HepG2 (cell line): ENCODE measurements around the gene STARD8. TPM values are rescaled to one million over a fixed set of nuclear protein-coding genes. Genes with fewer than 3 reads are reported as not detected.

Source experiments
- ATAC-seq: fragments of 200-7000 bp; cut with Tn5 transposase; 3 replicates; pipeline ENCODE4 v1.9.1; 2020; ENCODE audit warnings: mild to moderate bottlenecking, moderate library complexity
- BruUV-seq: library from RNA; stranded (reverse); fragments of 400-500 nt; replicated peaks from 2 replicates; lab custom pipeline; 2021; lab: Mats Ljungman, UMichigan
- CTCF ChIA-PET: fragments of 300-600 bp; formaldehyde crosslinking; extraction: SDS; loops from one replicate; lab custom pipeline; 2021; ENCODE audit warnings: low total read pairs, inconsistent platforms, low intra/inter-chr PET ratio; lab: Yijun Ruan, JAX
- POLR2A ChIA-PET: fragments of 350-600 bp; sonication (Branson Sonifier 250); formaldehyde crosslinking; loops from one replicate; lab custom pipeline; 2020; ENCODE audit warnings: antibody characterized with exemption, inconsistent platforms; lab: Yijun Ruan, JAX
- DNase-seq: peaks from one replicate; pipeline ENCODE4 v3.0.0-alpha.2; 2015; ENCODE audit warnings: low spot score
- FAIRE-seq: peaks from 3 replicates; lab custom pipeline; 2011; peaks lifted over from hg19 to GRCh38; lab: Jason Lieb, UNC
- H2AFZ ChIP-seq: one replicate; pipeline ENCODE4 v1.6.1; 2011; ENCODE audit warnings: low read length, inconsistent platforms
- H3K27ac ChIP-seq: fragments of 300-600 bp; 3 replicates; pipeline ENCODE4 v1.8.0; 2011; ENCODE audit warnings: mixed run types, mild to moderate bottlenecking, mixed read lengths, low read length, inconsistent platforms; ENCODE audit not compliant: insufficient read depth; ENCODE audit errors: extremely low read length
- H3K27me3 ChIP-seq, 2 experiments: fragments of 200-600 bp in 1 of 2; 2 replicates in 1 of 2; 3 replicates in 1 of 2; pipeline versions ENCODE4 v1.6.0 to v1.8.0; 2011; ENCODE audit warnings: low read length in 2 of 2, mild to moderate bottlenecking in 2 of 2, moderate library complexity in 2 of 2, inconsistent platforms in 1 of 2; ENCODE audit not compliant: insufficient read depth in 2 of 2, control insufficient read depth in 1 of 2
- H3K36me3 ChIP-seq, 2 experiments: fragments of 200-600 bp in 1 of 2; replicated peaks in 1 of 2; 2 replicates in 1 of 2; 3 replicates in 1 of 2; pipeline versions ENCODE4 v1.5.1 to v1.8.0; 2011; ENCODE audit warnings: low read length in 2 of 2, inconsistent platforms in 1 of 2; ENCODE audit not compliant: insufficient read depth in 2 of 2, control insufficient read depth in 1 of 2
- H3K4me1 ChIP-seq: 2 replicates; pipeline ENCODE4 v1.5.1; 2012; ENCODE audit warnings: low read length, inconsistent platforms; ENCODE audit not compliant: insufficient read depth
- H3K4me2 ChIP-seq: 2 replicates; pipeline ENCODE4 v1.6.0; 2011; ENCODE audit warnings: low read depth, low read length, inconsistent platforms
- H3K4me3 ChIP-seq, 3 experiments: fragments of 200-600 bp in 1 of 3; sonication (generic), shearing (Covaris generic) in 1 of 3; replicated peaks in 1 of 3; 2 replicates each; pipeline ENCODE4 v1.5.1; 2011 to 2016; ENCODE audit warnings: low read length in 3 of 3, inconsistent platforms in 2 of 3, low read depth in 2 of 3, mild to moderate bottlenecking in 2 of 3, control low read depth in 1 of 3, mixed read lengths in 1 of 3; ENCODE audit not compliant: insufficient read depth in 1 of 3
- H3K79me2 ChIP-seq: one replicate; pipeline ENCODE4 v1.6.1; 2011; ENCODE audit warnings: low read length, inconsistent platforms; ENCODE audit not compliant: insufficient read depth
- H3K9ac ChIP-seq: 2 replicates; pipeline ENCODE4 v1.6.0; 2011; ENCODE audit warnings: mild to moderate bottlenecking, low read depth, low read length, inconsistent platforms; ENCODE audit not compliant: insufficient read depth
- H3K9me3 ChIP-seq: 2 replicates; pipeline ENCODE4 v1.5.1; 2012; ENCODE audit warnings: mild to moderate bottlenecking, low read length
- H4K20me1 ChIP-seq: 2 replicates; pipeline ENCODE4 v1.6.0; 2011; ENCODE audit warnings: inconsistent platforms, mild to moderate bottlenecking, low read length, moderate library complexity; ENCODE audit not compliant: insufficient read depth
- ASH2L ChIP-seq: fragments of 300-600, 200-600 bp; sonication (generic); IDR thresholded peaks from 2 replicates; pipeline ENCODE4 v1.7.0; 2017; ENCODE audit warnings: low read depth, mild to moderate bottlenecking, moderate library complexity, mixed read lengths, low read length; ENCODE audit not compliant: insufficient read length
- ATAD3A ChIP-seq: sonication (generic); formaldehyde crosslinking; IDR thresholded peaks from 2 replicates; pipeline ENCODE4 v1.4.0; 2020; ENCODE audit warnings: missing genetic modification reagents
- ATRX ChIP-seq: sonication (generic); formaldehyde crosslinking; IDR thresholded peaks from 2 replicates; pipeline ENCODE4 v1.4.0; 2020; ENCODE audit warnings: missing genetic modification reagents, borderline replicate concordance
- CREM ChIP-seq, 2 experiments: sonication (generic) in 1 of 2; formaldehyde crosslinking in 1 of 2; IDR thresholded peaks; 2 replicates each; pipeline versions ENCODE4 v1.4.0 to v1.6.1; 2016 to 2020; ENCODE audit warnings: antibody characterized with exemption in 1 of 2, mild to moderate bottlenecking in 1 of 2, missing genetic modification reagents in 1 of 2
- MYNN ChIP-seq: sonication (generic); formaldehyde crosslinking; IDR thresholded peaks from 2 replicates; pipeline ENCODE4 v1.4.0; 2020; ENCODE audit warnings: mild to moderate bottlenecking, low read depth, missing genetic modification reagents
- NR2F1 ChIP-seq, 2 experiments: fragments of 450-650 bp in 1 of 2; formaldehyde crosslinking in 1 of 2; IDR thresholded peaks; 2 replicates each; pipeline versions ENCODE4 v1.5.0 to v1.6.1; 2016 to 2020; ENCODE audit warnings: mild to moderate bottlenecking in 1 of 2, missing compliant biosample characterization in 1 of 2, missing genetic modification reagents in 1 of 2, moderate library complexity in 1 of 2
- SALL2 ChIP-seq: sonication (generic); formaldehyde crosslinking; IDR thresholded peaks from 2 replicates; pipeline ENCODE4 v1.8.1; 2023; ENCODE audit warnings: mild to moderate bottlenecking, missing genetic modification reagents, inconsistent platforms
- SETDB1 ChIP-seq: sonication (generic); formaldehyde crosslinking; IDR thresholded peaks from 2 replicates; pipeline ENCODE4 v1.5.1; 2020; ENCODE audit warnings: missing genetic modification reagents, mild to moderate bottlenecking, borderline replicate concordance
- SOX13 ChIP-seq, 3 experiments: fragments of 450-650 bp in 1 of 3; sonication (generic) in 1 of 3; formaldehyde crosslinking in 1 of 3; IDR thresholded peaks in 2 of 3; conservative IDR thresholded peaks in 1 of 3; 2 replicates each; pipeline versions ENCODE4 v1.5.0 to v1.6.1; 2016 to 2020; ENCODE audit warnings: antibody characterized with exemption in 1 of 3, mild to moderate bottlenecking in 1 of 3, missing compliant biosample characterization in 1 of 3, missing genetic modification reagents in 1 of 3, moderate library complexity in 1 of 3
- STAG1 ChIP-seq: sonication (generic); formaldehyde crosslinking; IDR thresholded peaks from 2 replicates; pipeline ENCODE4 v1.4.0; 2020; ENCODE audit warnings: missing genetic modification reagents
- SUZ12 ChIP-seq: fragments of 150-350 bp; IDR thresholded peaks from 2 replicates; pipeline ENCODE4 v1.6.1; 2014; ENCODE audit warnings: low read depth, low read length
- ZNF264 ChIP-seq: sonication (generic); formaldehyde crosslinking; IDR thresholded peaks from 2 replicates; pipeline ENCODE4 v1.4.0; 2020; ENCODE audit warnings: missing genetic modification reagents
- ZNF382 ChIP-seq: sonication (generic); formaldehyde crosslinking; IDR thresholded peaks from 2 replicates; pipeline ENCODE4 v1.5.0; 2020; ENCODE audit warnings: missing genetic modification reagents, mild to moderate bottlenecking, borderline replicate concordance
- ZNF672 ChIP-seq: sonication (generic); formaldehyde crosslinking; IDR thresholded peaks from 2 replicates; pipeline ENCODE4 v1.8.1; 2022; ENCODE audit warnings: missing genetic modification reagents
- ZNF879 ChIP-seq: sonication (generic); formaldehyde crosslinking; IDR thresholded peaks from 2 replicates; pipeline ENCODE4 v1.8.1; 2023; ENCODE audit warnings: missing genetic modification reagents
- ZSCAN29 ChIP-seq: sonication (generic); formaldehyde crosslinking; conservative IDR thresholded peaks from 2 replicates; pipeline ENCODE4 v1.4.0; 2020; ENCODE audit warnings: mild to moderate bottlenecking, missing genetic modification reagents
- WGBS: methylation state at CpG from one replicate; pipeline ENCODE4 v1.1.6; 2017; ENCODE audit warnings: low lambda C conversion rate; 5-methylcytosine and 5-hydroxymethylcytosine counted together
- in situ Hi-C: cut with HindIII; loops from 2 replicates; pipeline ENCODE4 v1.10.0; 2017; ENCODE audit warnings: low pct_unique_long_range_greater_than_20kb; ENCODE audit not compliant: extremely low pct_ligation_motif_present
- intact Hi-C: fragments of 100-400 bp; cut with micrococcal nuclease; formaldehyde crosslinking; loops from one replicate; pipeline ENCODE4 v1.10.0; 2022; ENCODE audit not compliant: unreplicated experiment
- polyA plus RNA-seq, 8 experiments: library from polyadenylated mRNA; depleted of rRNA in 3 of 8; stranded (reverse) in 7 of 8; unstranded in 1 of 8; fragments of >200 nt; fragmentation: Illumina TruSeq in 4 of 8; extraction: Trizol in 4 of 8; gene quantifications; 2 replicates each; pipeline versions ENCODE4 v1.2.1 to v1.2.3, GENCODE V29; 2011 to 2016; ENCODE audit warnings: low read depth in 4 of 8, missing spikeins in 1 of 8, mixed read lengths in 1 of 8; ENCODE audit not compliant: insufficient read depth in 1 of 8
- total RNA-seq, 5 experiments: library from RNA; depleted of rRNA; stranded (reverse); fragments of >200 nt; fragmentation: Illumina TruSeq; extraction: Trizol; gene quantifications; 2 replicates each; pipeline ENCODE4 v1.2.3, GENCODE V29; 2016; ENCODE audit warnings: low read depth in 1 of 5
- TF ChIP-seq, protein P1 (sequence below): sonication (generic); formaldehyde crosslinking; IDR thresholded peaks from 2 replicates; pipeline ENCODE4 v1.5.1; 2020; ENCODE audit warnings: missing genetic modification reagents, mild to moderate bottlenecking, borderline replicate concordance

STARD8 gene
- total and polyA plus RNA-seq, 2 of the 13 experiments (the other 11 are each of a cell fraction or from before 2014, with no cell fraction given): 0.02 to 0.09 TPM

DNA sequence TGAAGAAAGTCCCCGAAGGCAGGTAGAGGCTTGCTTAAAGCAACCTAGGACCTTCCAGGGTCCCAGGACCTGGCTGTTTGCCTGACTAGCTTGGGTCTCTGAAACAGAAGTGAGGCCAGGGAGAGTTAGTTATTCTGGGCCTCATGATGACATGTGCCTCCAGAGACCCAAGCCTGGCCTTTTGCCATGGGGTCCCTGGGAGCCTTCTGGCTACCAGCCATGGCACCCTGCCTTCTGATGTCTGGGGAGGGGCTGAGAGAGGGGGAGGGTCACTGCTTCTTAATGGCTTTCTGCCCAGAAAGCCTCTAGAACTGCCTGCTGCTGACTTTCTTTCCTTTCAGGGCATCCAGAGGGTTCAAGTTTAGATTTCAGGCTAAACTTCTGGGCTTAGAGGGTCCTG is 1.0 kb upstream of the STARD8 start:
- Histone ChIP-seq H3K36me3 (no peaks in the 10 kb centered on the region), H3K4me3 (no peak overlapping the region), H3K4me2 (no peak overlapping the region), H3K4me1 (no peaks in the 10 kb centered on the region), H3K9me3 (no peaks in the 10 kb centered on the region), H3K27me3 (peaks cover 0 to 4% of the 10 kb centered on the region in 2 experiments; a peak in 1 of 5 replicates), H2AFZ (no peak overlapping the region), H3K9ac (no peak overlapping the region), H4K20me1 (no peaks in the 10 kb centered on the region), H3K27ac (no peak overlapping the region), H3K79me2 (no peaks in the 10 kb centered on the region)
- DNase-seq (no peak), ATAC-seq (no peak), FAIRE-seq (no peak)
- WGBS: no CpG with 5 or more reads among the region's 1 CpG
- BruUV-seq: no TSS peak
- POLR2A ChIA-PET: no interaction called here
- in situ Hi-C loops (no loop called here), intact Hi-C loops (no loop called here)
- CTCF ChIA-PET: no interaction called here
- TF ChIP-seq MYNN (CRISPR knock-in tag) (no peak), ZNF382 (no peak)

DNA sequence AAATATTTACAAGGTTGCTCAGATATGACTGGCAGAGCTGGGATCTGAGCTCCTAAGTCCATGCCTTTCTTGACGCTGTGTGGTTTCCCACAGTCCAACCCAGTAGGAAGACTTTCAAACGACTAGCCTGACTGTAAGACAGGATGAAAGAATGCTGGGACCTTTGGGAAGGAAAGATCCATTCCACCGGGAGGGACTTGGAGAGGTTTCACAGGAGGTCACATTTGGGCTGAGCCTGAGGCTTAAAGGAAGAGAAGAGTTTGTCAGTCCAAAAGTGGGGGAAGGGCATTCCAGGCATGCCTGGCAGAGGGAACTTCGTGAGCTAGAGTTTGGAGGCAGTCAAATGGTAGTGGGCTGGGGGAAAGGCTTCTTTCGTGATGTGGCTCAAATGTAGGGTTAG is 1.5 kb downstream of the STARD8 start:
- no peak overlapping the region for H3K9ac ChIP-seq
- intact Hi-C loops (no loop called here), in situ Hi-C loops (no loop called here)
- no peaks in the 10 kb centered on the region for H3K36me3 ChIP-seq
- no peak overlapping the region for H3K27ac ChIP-seq
- no peaks in the 10 kb centered on the region for H3K79me2 ChIP-seq
- POLR2A ChIA-PET: no interaction called here
- ATAC-seq: no peak
- H3K4me1 ChIP-seq: no peaks in the 10 kb centered on the region
- no peak overlapping the region for H3K4me2 ChIP-seq
- TF ChIP-seq SALL2 (CRISPR knock-in tag): no peak
- no peak for TF ChIP-seq STAG1 (CRISPR knock-in tag)
- no peak for TF ChIP-seq NR2F1 (CRISPR knock-in tag; IDR thresholded peaks at IDR 0.05)
- TF ChIP-seq, protein P1, sequence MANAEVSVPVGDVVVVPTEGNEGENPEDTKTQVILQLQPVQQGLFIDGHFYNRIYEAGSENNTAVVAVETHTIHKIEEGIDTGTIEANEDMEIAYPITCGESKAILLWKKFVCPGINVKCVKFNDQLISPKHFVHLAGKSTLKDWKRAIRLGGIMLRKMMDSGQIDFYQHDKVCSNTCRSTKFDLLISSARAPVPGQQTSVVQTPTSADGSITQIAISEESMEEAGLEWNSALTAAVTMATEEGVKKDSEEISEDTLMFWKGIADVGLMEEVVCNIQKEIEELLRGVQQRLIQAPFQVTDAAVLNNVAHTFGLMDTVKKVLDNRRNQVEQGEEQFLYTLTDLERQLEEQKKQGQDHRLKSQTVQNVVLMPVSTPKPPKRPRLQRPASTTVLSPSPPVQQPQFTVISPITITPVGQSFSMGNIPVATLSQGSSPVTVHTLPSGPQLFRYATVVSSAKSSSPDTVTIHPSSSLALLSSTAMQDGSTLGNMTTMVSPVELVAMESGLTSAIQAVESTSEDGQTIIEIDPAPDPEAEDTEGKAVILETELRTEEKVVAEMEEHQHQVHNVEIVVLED (CRISPR knock-in tag): no peak
- no peak for TF ChIP-seq SETDB1 (CRISPR knock-in tag)
- TF ChIP-seq ZSCAN29 (CRISPR knock-in tag): no peak
- no peak for TF ChIP-seq ZNF264 (CRISPR knock-in tag)
- TF ChIP-seq ATRX: no peak
- no peak for TF ChIP-seq SOX13 (IDR thresholded peaks at IDR 0.05)
- TF ChIP-seq SOX13 (CRISPR knock-in tag; conservative IDR thresholded peaks at IDR 0.05 in 1 of 2, IDR thresholded peaks at IDR 0.05 in 1 of 2): no peak
- TF ChIP-seq ASH2L: no peak
- TF ChIP-seq ATAD3A: no peak
- TF ChIP-seq ZNF672 (CRISPR knock-in tag): no peak
- no peak for TF ChIP-seq SUZ12
- no peak for TF ChIP-seq CREM (IDR thresholded peaks at IDR 0.05)
- no peak for TF ChIP-seq CREM (CRISPR knock-in tag; IDR thresholded peaks at IDR 0.05)
- no peak for TF ChIP-seq ZNF879 (CRISPR knock-in tag)
- no peak overlapping the region for H3K4me3 ChIP-seq
- no peaks in the 10 kb centered on the region for H4K20me1 ChIP-seq
- no TSS peak for BruUV-seq
- DNase-seq: no peak
- CTCF ChIA-PET: no interaction called here
- no peak for FAIRE-seq
- H3K9me3 ChIP-seq: no peaks in the 10 kb centered on the region
- WGBS: 3% methylated on average over 4 of the region's 5 CpGs
- no peak overlapping the region for H2AFZ ChIP-seq
- peaks cover 0 to 4% of the 10 kb centered on the region in 2 experiments; a peak in 1 of 5 replicates for H3K27me3 ChIP-seq
